Muscle of leg (tissue), 11 donors: ENCODE results near the gene BCR. TPM values are rescaled to one million over a fixed set of nuclear protein-coding genes. Genes with fewer than 3 reads are reported as not detected.

Experiments used
- DNase-seq: peaks from one replicate; pipeline ENCODE4 v3.0.0; 2013
- H3K27ac ChIP-seq: one replicate; pipeline ENCODE4 v1.5.1; 2013; ENCODE audit warnings: mild to moderate bottlenecking, low read length, control low read depth
- H3K27me3 ChIP-seq: one replicate; pipeline ENCODE4 v1.6.1; 2013; ENCODE audit warnings: low read length; ENCODE audit not compliant: control insufficient read depth, insufficient read depth
- H3K36me3 ChIP-seq: one replicate; pipeline ENCODE4 v1.6.1; 2013; ENCODE audit warnings: low read length; ENCODE audit not compliant: control insufficient read depth, insufficient read depth
- H3K4me1 ChIP-seq: one replicate; pipeline ENCODE4 v1.6.1; 2013; ENCODE audit warnings: low read length; ENCODE audit not compliant: control insufficient read depth, insufficient read depth
- H3K4me3 ChIP-seq: one replicate; pipeline ENCODE4 v1.5.1; 2013; ENCODE audit warnings: low read length, control low read depth
- H3K9me3 ChIP-seq: replicated peaks from 2 replicates; pipeline ENCODE4 v1.6.1; 2013; ENCODE audit warnings: low read depth, low read length; ENCODE audit not compliant: control insufficient read depth
- WGBS: methylation state at CpG from one replicate; pipeline ENCODE4 v1.1.5; 2013; ENCODE audit warnings: missing lambda C conversion rate; ENCODE audit not compliant: insufficient coverage; 5-methylcytosine and 5-hydroxymethylcytosine counted together
- polyA plus RNA-seq, 8 donors: library from polyadenylated mRNA; unstranded; fragments of 120-200 nt; gene quantifications; one replicate each; pipeline versions ENCODE4 v1.2.1 to v1.2.3, GENCODE V29; 2013; ENCODE audit warnings: inconsistent platforms in 1 of 8, low replicate concordance in 1 of 8; ENCODE audit not compliant: insufficient read length in 8 of 8, insufficient read depth in 1 of 8
- total RNA-seq: library from RNA; stranded (reverse); fragments of 120-200 nt; gene quantifications from one replicate; pipeline ENCODE4 v1.2.4, GENCODE V29; 2013

The BCR gene
- total and polyA plus RNA-seq, 9 donors: 12.7 to 27.0 (median 17.7) TPM

- Histone ChIP-seq H3K4me1 (peaks cover 17% of the 10 kb centered on the region), H3K27me3 (peaks cover 2% of the 10 kb centered on the region), H3K4me3 (no peak overlapping the region), H3K9me3 (no peaks in the 10 kb centered on the region), H3K27ac (no peak overlapping the region), H3K36me3 (no peaks in the 10 kb centered on the region)
- no peak for DNase-seq
These were observed 39.9 kb upstream of the BCR start for GRCh38 chr22:23140385-23140784.

GRCh38 chr22:23142546-23143105, 37.7 kb upstream of the BCR start:
- peaks cover 6% of the 10 kb centered on the region for H3K27me3 ChIP-seq
- H3K27ac ChIP-seq: peak overlapping the region; percentile 32
- DNase-seq: no peak
- H3K4me3 ChIP-seq: no peak overlapping the region
- H3K36me3 ChIP-seq: no peaks in the 10 kb centered on the region
- peaks cover 24% of the 10 kb centered on the region for H3K4me1 ChIP-seq
- 73% methylated on average over 8 of the region's 9 CpGs for WGBS
- H3K9me3 ChIP-seq: no peaks in the 10 kb centered on the region

- DNase-seq: no peak
- WGBS: no CpG with 5 or more reads among the region's 1 CpG
- Histone ChIP-seq H3K27ac (no peak overlapping the region), H3K4me3 (no peak overlapping the region), H3K9me3 (no peaks in the 10 kb centered on the region), H3K4me1 (peaks cover 24% of the 10 kb centered on the region), H3K36me3 (no peaks in the 10 kb centered on the region), H3K27me3 (peaks cover 6% of the 10 kb centered on the region)
These were observed 37.2 kb upstream of the BCR start for GRCh38 chr22:23143119-23143518.

- no peak for DNase-seq
- Histone ChIP-seq H3K36me3 (no peaks in the 10 kb centered on the region), H3K9me3 (no peaks in the 10 kb centered on the region), H3K4me3 (no peak overlapping the region), H3K27ac (no peak overlapping the region), H3K4me1 (peaks cover 24% of the 10 kb centered on the region), H3K27me3 (peaks cover 6% of the 10 kb centered on the region)
- no CpG with 5 or more reads among the region's 4 CpGs for WGBS
These were observed 35.9 kb upstream of the BCR start for GRCh38 chr22:23144432-23144831.

DNA sequence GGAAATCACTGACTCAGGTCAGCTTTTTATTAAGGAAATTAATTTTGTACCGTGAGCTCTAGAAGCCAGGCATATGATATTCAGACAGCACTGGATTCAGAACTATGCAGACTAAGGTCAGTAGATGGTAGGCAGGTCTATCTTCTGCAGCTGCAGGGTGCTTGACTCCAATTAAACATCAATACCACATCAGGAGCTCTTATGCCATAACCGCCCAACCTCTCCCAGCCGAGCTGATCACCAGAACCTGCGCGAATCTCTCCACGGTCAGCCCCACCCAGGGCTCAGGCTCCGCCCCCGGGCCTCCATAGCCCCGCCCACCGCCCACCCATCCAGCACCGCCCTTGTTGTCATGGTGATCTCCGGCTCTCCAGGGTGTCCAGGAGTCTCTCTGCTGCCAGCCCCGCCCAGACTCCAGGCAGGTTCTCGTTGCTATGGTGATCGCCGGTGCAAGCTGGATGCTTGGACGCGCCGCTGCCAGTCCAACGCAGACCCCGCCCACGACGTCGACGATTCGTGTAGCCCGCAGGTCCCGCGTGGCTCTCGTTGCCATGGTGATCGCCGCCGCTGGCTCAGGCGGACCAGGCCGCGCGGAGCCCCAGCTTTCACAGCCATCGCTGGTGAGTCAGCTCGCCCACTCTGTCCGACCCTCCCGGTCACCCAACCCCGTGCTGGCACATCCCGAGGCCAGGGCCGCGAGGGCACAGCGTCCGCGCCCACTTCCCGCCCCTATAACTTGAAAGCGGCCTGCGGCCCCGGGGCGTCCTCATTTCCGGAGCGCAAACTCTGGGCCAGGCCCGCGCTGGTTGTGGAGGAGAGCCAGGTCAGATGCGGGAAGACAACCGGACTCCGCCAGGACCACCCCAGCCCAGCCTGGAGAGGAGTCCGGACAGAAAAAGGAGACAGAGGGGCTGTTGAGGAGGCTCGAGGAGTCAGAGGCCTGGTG, 35.1 kb upstream of the BCR start, which contains the start of gene RAB36:
TSS of gene RAB36 (plus strand) at position 546 of the 946 bp plus-strand sequence. CDS start 1,140 bp downstream, outside the sequence.
- Histone ChIP-seq H3K36me3 (no peaks in the 10 kb centered on the region), H3K4me1 (peaks cover 24% of the 10 kb centered on the region), H3K9me3 (no peaks in the 10 kb centered on the region), H3K27me3 (peaks cover 6% of the 10 kb centered on the region), H3K4me3 (peak within 1 kb of the TSS; percentile 47), H3K27ac (peak within 1 kb of the TSS; percentile 69)
- peak; percentile 96 for DNase-seq
- WGBS: 1% methylated on average over 57 of the region's 62 CpGs

GRCh38 chr22:23145878-23146470, 34.3 kb upstream of the BCR start:
- Histone ChIP-seq H3K27ac (peak overlapping the region; percentile 69), H3K27me3 (peaks cover 6% of the 10 kb centered on the region), H3K9me3 (no peaks in the 10 kb centered on the region), H3K4me3 (peak overlapping the region; percentile 47), H3K4me1 (peaks cover 24% of the 10 kb centered on the region), H3K36me3 (no peaks in the 10 kb centered on the region)
- DNase-seq: no peak
- no CpG with 5 or more reads among the region's 2 CpGs for WGBS

- no peaks in the 10 kb centered on the region for H3K9me3 ChIP-seq
- H3K27me3 ChIP-seq: peaks cover 6% of the 10 kb centered on the region
- H3K4me1 ChIP-seq: peaks cover 20% of the 10 kb centered on the region
- H3K4me3 ChIP-seq: no peak overlapping the region
- 53% methylated on average over 3 of the region's 8 CpGs for WGBS
- no peaks in the 10 kb centered on the region for H3K36me3 ChIP-seq
- DNase-seq: no peak
- no peak overlapping the region for H3K27ac ChIP-seq
These were observed 33.7 kb upstream of the BCR start for GRCh38 chr22:23146478-23147205.

- Histone ChIP-seq H3K9me3 (no peaks in the 10 kb centered on the region), H3K27me3 (peaks cover 8% of the 10 kb centered on the region), H3K4me3 (no peak overlapping the region), H3K36me3 (no peaks in the 10 kb centered on the region), H3K4me1 (peaks cover 14% of the 10 kb centered on the region), H3K27ac (no peak overlapping the region)
- WGBS: 24% methylated on average over 5 of the region's 6 CpGs
- peak; percentile 28 for DNase-seq
These were observed 32.5 kb upstream of the BCR start for GRCh38 chr22:23147617-23148387.

DNA sequence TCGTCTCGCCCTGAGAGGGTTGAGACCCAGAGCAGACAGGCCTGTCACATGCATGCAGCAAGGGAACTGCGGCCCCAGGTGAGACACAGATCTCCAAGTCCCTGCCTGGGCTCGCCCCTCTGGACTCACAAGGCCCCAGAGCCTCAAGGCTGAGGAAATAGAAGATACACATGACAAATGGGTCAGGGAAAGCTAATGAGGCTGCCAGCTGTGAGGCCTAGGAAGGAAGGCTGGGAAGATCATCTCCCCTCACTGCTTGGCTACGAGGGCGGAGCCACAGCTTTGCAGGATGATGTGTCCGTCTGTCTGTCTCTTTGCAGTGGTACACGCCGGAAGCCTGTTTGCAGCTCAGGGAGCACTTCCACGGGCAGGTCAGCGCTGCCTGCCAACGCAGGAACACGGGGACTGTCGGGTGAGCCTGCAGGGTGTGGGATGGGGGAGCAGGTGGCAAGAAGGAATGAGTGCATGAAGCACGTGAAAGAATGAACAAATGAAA, 30.5 kb upstream of the BCR start:
- Histone ChIP-seq H3K4me1 (peaks cover 12% of the 10 kb centered on the region), H3K27ac (peak overlapping the region; percentile 4), H3K4me3 (no peak overlapping the region), H3K9me3 (no peaks in the 10 kb centered on the region), H3K27me3 (peaks cover 6% of the 10 kb centered on the region), H3K36me3 (no peaks in the 10 kb centered on the region)
- DNase-seq: peak; percentile 57
- 34% methylated on average over 8 of the region's 15 CpGs for WGBS
